ENCODE measurements around the gene VWF. TPM values are rescaled to one million over a fixed set of nuclear protein-coding genes. Genes with fewer than 3 reads are reported as not detected.

Gene VWF
- total and polyA plus RNA-seq, 2 of the 4 experiments (the other 2 are of a cell fraction): under 0.01 to 0.09 TPM

GRCh38 chr12:6120796-6121473, 3.5 kb downstream of the VWF start:
- Histone ChIP-seq H2BK15ac (ENCODE audit: low read depth, low read length) (no peak overlapping the region), H4K8ac (ENCODE audit: low read depth in 2 of 2, low read length in 2 of 2) (no peak overlapping the region), H3K79me1 (ENCODE audit: low read depth in 1 of 2, low read length in 2 of 2) (no peaks in the 10 kb centered on the region), H2BK120ac (ENCODE audit: low read depth, low read length) (no peak overlapping the region), H3K27ac (ENCODE audit: insufficient read depth, low read length) (no peak overlapping the region), H4K5ac (ENCODE audit: low read depth, low read length) (no peak overlapping the region), H3K36me3 (ENCODE audit: control insufficient read depth, insufficient read depth, low read length) (no peaks in the 10 kb centered on the region), H2BK20ac (ENCODE audit: low read depth, low read length) (no peak overlapping the region), H3K23ac (ENCODE audit: low read depth, low read length) (no peak overlapping the region), H3K9ac (ENCODE audit: low read depth, low read length) (no peak overlapping the region), H3K4me2 (ENCODE audit: low read depth, low read length) (no peak overlapping the region), H3K4me1 (ENCODE audit: control insufficient read depth, insufficient read depth, low read length) (peaks cover 2% of the 10 kb centered on the region; the same call in 1 of the 2 replicates), H3K4ac (ENCODE audit: low read depth, low read length) (no peak overlapping the region), H4K20me1 (ENCODE audit: insufficient read depth, low read length) (no peaks in the 10 kb centered on the region), H3K4me3 (ENCODE audit: insufficient read depth, low read depth, low read length) (no peak overlapping the region), H3K18ac (ENCODE audit: low read depth, low read length) (no peak overlapping the region), H3K9me1 (ENCODE audit: insufficient read depth, low read length) (0 out of 2 replicates have a peak, but pooled peaks cover 4% of the 10 kb centered on the region), H2BK5ac (ENCODE audit: low read depth, low read length, poor library complexity, severe bottlenecking) (no peak overlapping the region), H3K56ac (ENCODE audit: extremely low read depth, insufficient read depth, low read length) (no peak overlapping the region), H2AK9ac (replicated peaks; ENCODE audit: low read depth, low read length, poor library complexity) (no peak overlapping the region), H3K27me3 (ENCODE audit: control insufficient read depth, insufficient read depth, low read length) (peaks cover 13% of the 10 kb centered on the region; the same call in 1 of the 2 replicates), H3K14ac (replicated peaks; ENCODE audit: low read depth, low read length) (no peak overlapping the region), H2AK5ac (ENCODE audit: low read depth, low read length) (no peak overlapping the region), H3K9me3 (ENCODE audit: control insufficient read depth, insufficient read depth, low read length) (no peaks in the 10 kb centered on the region), H2AFZ (replicated peaks; ENCODE audit: low read length, poor library complexity) (peak overlapping the region; percentile 11), H4K91ac (ENCODE audit: insufficient read depth, low read depth, low read length) (no peak overlapping the region)
- 84% methylated on average over 12 of the region's 20 CpGs; no CpG with 5 or more reads in 1 of the 2 experiments for WGBS, 2 experiments (ENCODE audit: extremely low coverage in 2 of 2, insufficient read length in 1 of 2)
- intact Hi-C loops (cut with micrococcal nuclease): no loop called here
- in situ Hi-C loops (cut with MboI; ENCODE audit: low sequenced_read_pairs): no loop called here
- no peak for TF ChIP-seq BHLHE40 (IDR thresholded peaks at IDR 0.05; ENCODE audit: low read depth, low read length)
- TF ChIP-seq USF2 (IDR thresholded peaks at IDR 0.05; ENCODE audit: low read depth, low read length): no peak
- TF ChIP-seq CEBPB (IDR thresholded peaks at IDR 0.05; ENCODE audit: low read depth, low read length): no peak
- ATAC-seq (ENCODE audit: low read depth) (no peak), DNase-seq (no peak)
- BruUV-seq (replicated peaks): no TSS peak
- dilution Hi-C loops (cut with HindIII; ENCODE audit: low sequenced_read_pairs, unreplicated experiment): no loop called here
- CTCF ChIA-PET: no interaction called here
- POLR2A ChIA-PET (ENCODE audit: unreplicated experiment): no interaction called here

Data from IMR-90 (cell line).